GM12801 (cell line): ENCODE measurements around the gene OR9A2.

Source experiments
- CTCF ChIP-seq: IDR thresholded peaks from one replicate; pipeline ENCODE4 v1.5.1; 2011; ENCODE audit warnings: control low read depth; ENCODE audit not compliant: insufficient read length; ENCODE audit errors: extremely low read depth

OR9A2 gene

GRCh38 chr7:143054621-143055020 lies 27.7 kb upstream of the OR9A2 start:
- no peak for TF ChIP-seq CTCF

DNA sequence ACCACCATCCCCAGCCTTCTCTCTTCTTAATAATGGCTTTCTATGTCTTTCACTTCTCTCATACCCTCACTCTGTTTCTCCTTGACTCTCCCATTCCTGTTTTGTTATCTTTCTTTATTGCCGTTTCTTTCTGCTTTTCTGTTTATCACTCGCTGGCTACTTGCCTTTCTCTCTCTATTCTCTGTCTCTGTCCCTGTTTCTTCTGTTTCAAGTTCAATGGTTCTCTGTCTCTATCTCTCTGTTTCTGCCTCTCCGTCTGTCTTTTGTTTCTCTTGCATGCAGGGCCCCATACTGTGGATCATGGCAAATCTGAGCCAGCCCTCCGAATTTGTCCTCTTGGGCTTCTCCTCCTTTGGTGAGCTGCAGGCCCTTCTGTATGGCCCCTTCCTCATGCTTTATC lies 25.1 kb upstream of the OR9A2 start, which contains the start of gene OR6V1:
OR6V1 (plus strand) TSS at position 301 of the 400 bp plus-strand sequence; CDS start at position 301, 0 bp downstream.
- TF ChIP-seq CTCF = no peak

GRCh38 chr7:143050931-143051330 lies 24.0 kb upstream of the OR9A2 start:
- TF ChIP-seq CTCF = no peak

DNA sequence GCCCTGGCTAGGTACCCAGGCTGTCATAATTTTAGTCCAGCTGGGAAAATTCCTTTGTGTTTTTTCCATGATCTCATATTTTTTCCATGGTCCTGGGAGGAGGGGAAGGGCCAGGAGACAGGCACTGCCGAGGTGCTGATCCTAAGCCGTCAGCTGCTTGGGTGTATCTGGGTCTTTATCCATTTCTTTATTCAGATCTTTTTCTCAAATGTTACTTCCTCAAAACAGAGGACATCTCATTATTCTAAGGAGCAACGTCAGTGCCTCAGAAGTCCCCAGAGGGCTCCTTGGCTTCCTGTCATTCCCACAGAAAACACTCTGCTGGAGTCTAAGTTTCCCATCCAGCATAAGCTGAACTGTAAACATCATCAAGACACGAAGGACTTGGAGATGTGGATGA lies 22.4 kb upstream of the OR9A2 start:
- no peak for TF ChIP-seq CTCF

- TF ChIP-seq CTCF = no peak
These were observed 21.9 kb upstream of the OR9A2 start for GRCh38 chr7:143048827-143049226.

DNA sequence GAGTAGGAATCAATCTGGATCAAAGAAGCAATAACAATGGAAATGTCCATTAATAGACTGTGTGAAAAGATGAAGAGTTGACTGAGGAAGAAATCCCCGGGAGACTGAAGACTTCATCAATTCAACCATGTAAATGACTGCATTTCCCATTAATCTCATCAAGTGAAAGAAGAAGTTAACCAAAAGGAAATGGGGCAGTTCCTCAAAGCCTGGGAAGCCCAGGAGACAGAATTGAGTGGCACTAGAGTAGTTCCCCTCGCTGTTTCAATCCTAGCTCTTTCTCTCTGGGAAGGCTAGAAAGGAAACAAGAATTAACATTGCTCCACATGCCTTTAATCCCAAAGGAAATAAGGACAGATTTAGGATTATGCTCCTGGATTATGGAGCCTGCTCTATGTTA lies 20.4 kb upstream of the OR9A2 start:
- TF ChIP-seq CTCF = no peak

DNA sequence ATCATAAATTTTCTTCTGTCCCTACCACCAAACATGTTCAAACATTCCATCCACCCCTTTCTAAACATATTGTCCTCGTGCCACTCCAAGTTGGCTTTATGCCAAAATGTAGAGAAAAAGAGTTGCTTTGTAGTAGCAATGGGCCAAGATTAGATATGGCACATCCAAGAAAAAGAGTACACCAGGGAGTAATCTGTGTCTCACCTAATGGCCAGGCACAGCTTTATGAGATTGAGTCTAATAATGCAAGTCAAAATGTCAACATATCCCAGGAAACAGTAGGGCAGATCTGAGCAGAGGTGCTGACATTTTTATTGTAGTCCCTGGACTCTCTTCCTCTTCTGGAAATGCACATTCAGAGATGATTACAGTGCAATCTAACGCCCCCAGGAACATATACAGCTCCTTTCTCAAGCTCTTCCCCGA lies 19.5 kb upstream of the OR9A2 start:
- TF ChIP-seq CTCF = no peak

- no peak for TF ChIP-seq CTCF
These were observed 16.5 kb upstream of the OR9A2 start for GRCh38 chr7:143043391-143043790.
